HG02642 (cell line): Measurements from ENCODE around the gene OR5T1.

Source experiments
- ATAC-seq: cut with Tn5 transposase; IDR thresholded peaks from one replicate; pipeline ENCODE4 v1.9.1; 2021; ENCODE audit warnings: mild to moderate bottlenecking; ENCODE audit not compliant: unreplicated experiment, poor library complexity

OR5T1 gene

DNA sequence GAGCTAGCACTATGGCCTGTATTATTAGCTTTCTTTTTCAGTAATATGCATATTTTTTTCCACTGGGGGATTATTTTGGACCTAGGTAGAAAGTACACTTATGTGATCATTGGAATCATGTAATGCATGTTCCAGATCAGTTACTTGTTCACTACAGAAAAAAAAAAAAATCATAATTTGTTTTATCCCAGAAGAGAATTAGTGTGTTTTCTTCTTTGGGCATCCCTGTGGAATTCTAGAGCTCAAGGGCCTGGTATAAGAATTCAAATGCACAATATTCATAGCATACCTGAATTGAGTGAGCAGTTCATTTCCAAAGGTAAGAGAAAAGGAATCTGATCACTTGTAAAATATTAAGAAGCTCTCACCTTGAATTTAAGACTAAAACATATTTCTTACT lies at the start of gene OR5T1:
Gene OR5T1 (plus strand): TSS at position 301 of the 400 bp plus-strand sequence. CDS start 1,485 bp downstream, outside the sequence.
- no peak for ATAC-seq

GRCh38 chr11:56234155-56234554 lies 39.8 kb upstream of the OR5T1 start, which contains the start of gene OR5T2:
Gene OR5T2, minus strand, starts transcription at chr11:56234255. Its CDS starts 1,193 bp downstream, at chr11:56233062.
- ATAC-seq = no peak

DNA sequence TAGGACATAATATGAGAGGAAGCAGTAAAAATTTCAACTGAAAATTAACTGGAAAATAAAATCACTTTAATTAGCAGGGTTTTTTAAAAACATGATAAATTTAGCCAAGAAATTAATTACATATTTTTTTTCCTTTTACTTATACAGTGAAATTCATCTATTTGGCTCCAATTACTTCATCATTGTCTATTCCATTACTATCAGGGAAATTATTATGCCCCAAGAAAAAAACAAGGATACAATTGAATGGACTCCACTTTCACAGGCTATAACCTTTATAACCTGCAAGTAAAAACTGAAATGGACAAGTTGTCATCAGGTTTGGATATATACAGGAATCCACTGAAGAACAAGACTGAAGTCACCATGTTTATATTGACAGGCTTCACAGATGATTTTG lies 22.0 kb upstream of the OR5T1 start, which contains the start of gene OR5T3:
Gene OR5T3 (plus strand): TSS at position 301 of the 400 bp plus-strand sequence. CDS start 0 bp downstream, at position 301.
- ATAC-seq = no peak

DNA sequence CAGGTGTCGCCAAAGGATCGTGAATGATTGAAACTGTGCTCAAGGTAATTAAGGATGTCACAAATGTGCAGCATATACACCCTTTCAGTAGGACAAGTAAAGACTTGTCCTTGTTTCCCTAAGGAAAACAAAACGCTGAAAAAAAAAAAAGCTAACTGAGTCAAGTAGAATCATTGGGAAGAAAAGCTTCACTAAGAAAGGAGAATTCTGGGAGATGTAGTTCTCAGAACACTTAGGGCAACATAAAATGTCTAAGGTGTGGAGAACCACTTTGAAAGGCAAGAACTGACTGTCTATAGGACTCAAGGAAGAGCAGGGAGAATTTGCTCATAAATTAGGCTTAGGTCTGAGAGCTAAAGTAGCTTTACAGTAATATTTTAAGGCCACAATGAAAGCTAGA lies 2.9 kb upstream of the OR5T1 start:
- no peak for ATAC-seq

DNA sequence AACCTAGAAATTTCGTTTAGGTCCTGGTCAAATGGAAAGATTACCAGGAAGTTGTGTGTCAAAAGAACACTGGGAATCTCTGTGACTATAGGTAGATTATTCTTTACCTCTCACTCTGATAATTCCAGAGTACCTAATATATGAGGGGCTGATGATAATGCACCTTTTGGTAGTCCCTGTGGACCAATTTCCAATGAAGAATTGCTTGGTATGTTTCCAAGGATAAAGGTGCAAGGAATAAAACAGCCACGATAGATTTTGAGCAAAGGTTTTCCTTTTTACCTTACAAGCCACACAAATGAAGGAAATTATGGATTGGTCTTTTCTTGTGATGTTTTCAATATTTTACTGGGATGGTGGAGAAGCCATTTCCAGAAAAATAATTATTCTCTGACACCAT lies 18.2 kb downstream of the OR5T1 start, which contains the start of gene OR8H1:
Gene OR8H1 (minus strand): TSS at position 101 of the 400 bp plus-strand sequence. CDS start 1,192 bp downstream, outside the sequence.
- ATAC-seq = no peak

DNA sequence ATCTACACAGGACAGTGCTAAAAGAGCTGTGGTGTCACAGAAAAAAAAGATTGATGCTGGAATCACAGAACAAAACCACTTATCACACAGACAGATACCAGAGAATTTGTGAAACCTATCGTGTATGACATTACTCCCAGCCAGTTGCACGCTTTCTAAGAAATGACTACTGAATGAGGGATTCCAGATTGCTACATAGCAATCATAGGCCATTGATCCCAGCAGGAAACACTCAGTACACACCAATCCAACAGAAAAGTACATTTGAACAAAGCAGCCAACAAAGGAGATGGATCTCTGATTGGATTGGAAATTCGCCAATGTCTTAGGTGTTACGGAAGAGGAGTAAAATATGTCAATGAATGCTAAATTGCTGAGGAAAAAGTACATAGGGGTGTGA lies 22.9 kb downstream of the OR5T1 start:
- no peak for ATAC-seq

DNA sequence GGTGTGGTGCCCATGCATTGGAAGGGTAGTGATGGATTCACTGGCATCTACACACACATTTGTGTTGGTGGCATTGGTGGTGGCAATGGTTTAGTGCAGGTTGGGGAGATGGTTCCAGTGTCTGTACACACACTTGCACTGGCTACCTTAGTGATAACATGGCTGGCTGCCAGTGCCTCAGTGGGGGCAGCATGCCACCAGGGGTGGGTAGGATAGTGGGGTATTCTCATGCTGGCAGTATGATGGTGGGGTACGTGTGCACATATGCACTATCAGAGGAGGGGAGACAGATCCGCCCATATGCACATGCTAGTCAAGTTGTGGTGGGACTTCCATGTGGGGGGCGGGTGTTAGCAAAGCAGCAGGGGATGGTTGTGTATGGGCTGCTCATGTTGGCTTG lies 33.9 kb downstream of the OR5T1 start:
- ATAC-seq = no peak

DNA sequence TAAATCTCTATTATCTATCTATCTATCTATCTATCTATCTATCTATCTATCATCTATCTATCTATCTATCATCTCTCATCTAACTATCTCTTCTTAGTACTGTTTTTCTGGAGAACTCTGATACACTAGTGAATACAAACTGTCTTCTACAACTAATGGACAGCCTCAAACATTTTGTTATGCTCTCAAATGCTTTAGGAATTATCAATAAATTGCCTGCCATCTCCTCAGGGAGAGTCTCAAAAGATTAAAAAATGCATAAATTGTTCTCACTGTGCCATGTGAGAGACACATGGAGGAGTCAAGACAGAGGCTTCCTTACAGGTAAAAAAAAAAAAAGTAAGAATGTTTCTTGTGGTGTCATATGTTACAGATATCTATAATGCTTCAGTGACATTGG lies 40.9 kb downstream of the OR5T1 start, which contains the start of gene OR8K3:
Gene OR8K3 (plus strand): TSS at position 301 of the 400 bp plus-strand sequence. CDS start 3,163 bp downstream, outside the sequence.
- no peak for ATAC-seq
